ENCODE results near the gene DOCK8.

Gene DOCK8

GRCh38 chr9:511861-512260, 297.2 kb downstream of the DOCK8 start:
- DNase-seq: no peak

GRCh38 chr9:512555-513272, 298.0 kb downstream of the DOCK8 start:
- no peak for DNase-seq

All from GOT3 (cell line).